Stomach (tissue), 4 donors: Measurements from ENCODE around the gene SARS2.

Experiments used
- CTCF ChIP-seq, 7 experiments: fragments of 450-650 bp in 4 of 7; fragments of 200-600 bp in 3 of 7; sonication (generic) in 3 of 7; IDR thresholded peaks; one replicate each; pipeline ENCODE4 v1.5.1; 2016 to 2019; ENCODE audit warnings: antibody characterized with exemption in 7 of 7, control low read depth in 2 of 7, mild to moderate bottlenecking in 1 of 7
- EP300 ChIP-seq: sonication (generic); formaldehyde crosslinking; IDR thresholded peaks from one replicate; pipeline ENCODE4 v1.6.1; 2017; ENCODE audit warnings: antibody characterized with exemption

GRCh38 chr19:38945562-38946228 is 15.1 kb upstream of the SARS2 start:
- TF ChIP-seq CTCF (IDR thresholded peaks at IDR 0.05) (no peak), EP300 (no peak)
